ENCODE data around the gene DGKZ.
"Not testable (repeated sequence)": the region's sequence is repeated elsewhere in the genome, so short reads cannot be mapped to it uniquely, and the experiment has no call there.

DGKZ gene, protein sequence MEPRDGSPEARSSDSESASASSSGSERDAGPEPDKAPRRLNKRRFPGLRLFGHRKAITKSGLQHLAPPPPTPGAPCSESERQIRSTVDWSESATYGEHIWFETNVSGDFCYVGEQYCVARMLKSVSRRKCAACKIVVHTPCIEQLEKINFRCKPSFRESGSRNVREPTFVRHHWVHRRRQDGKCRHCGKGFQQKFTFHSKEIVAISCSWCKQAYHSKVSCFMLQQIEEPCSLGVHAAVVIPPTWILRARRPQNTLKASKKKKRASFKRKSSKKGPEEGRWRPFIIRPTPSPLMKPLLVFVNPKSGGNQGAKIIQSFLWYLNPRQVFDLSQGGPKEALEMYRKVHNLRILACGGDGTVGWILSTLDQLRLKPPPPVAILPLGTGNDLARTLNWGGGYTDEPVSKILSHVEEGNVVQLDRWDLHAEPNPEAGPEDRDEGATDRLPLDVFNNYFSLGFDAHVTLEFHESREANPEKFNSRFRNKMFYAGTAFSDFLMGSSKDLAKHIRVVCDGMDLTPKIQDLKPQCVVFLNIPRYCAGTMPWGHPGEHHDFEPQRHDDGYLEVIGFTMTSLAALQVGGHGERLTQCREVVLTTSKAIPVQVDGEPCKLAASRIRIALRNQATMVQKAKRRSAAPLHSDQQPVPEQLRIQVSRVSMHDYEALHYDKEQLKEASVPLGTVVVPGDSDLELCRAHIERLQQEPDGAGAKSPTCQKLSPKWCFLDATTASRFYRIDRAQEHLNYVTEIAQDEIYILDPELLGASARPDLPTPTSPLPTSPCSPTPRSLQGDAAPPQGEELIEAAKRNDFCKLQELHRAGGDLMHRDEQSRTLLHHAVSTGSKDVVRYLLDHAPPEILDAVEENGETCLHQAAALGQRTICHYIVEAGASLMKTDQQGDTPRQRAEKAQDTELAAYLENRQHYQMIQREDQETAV

DNA sequence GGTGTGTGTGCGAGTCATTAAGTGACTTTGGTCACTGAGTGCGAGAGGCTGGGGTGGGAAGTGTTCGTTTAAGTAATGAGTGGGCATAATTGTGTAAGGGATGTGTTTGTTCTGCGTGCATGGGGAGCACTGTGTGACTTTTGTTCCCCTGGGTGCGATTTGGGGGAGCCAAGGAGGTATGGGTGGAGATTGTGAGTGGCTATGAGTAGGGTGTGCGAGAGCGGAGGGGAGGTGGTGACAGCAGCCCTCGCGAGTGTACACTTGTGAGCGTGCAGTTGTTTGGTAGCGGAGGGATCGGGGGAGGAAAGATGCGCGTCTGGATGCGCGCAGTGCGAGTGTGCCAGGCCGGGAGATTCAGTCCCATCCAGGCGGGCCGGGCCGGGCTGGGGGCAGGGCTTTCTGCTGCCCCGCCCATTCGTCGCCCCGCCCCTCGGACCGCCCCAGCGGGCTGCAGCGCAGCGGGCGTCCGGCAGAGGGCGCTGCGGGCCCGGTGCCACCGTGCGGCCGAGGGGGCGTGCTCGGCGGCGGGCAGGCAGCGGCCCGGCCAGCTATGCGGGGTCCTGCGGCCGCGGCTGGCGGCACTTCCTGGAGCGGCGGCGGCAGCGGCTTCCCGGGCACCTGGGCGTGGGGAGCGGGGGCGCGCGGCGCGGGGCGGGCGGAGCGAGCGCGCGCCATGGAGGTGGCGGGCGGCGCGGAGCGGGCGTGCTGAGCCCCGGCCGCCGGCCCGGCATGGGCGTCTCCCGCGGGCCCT is at the start of gene DGKZ:
Gene DGKZ (plus strand): TSS at position 578 of the 751 bp plus-strand sequence. CDS start 197 bp downstream, outside the sequence.
- H3K27ac ChIP-seq (ENCODE audit: low read depth, low read length): no peak within 1 kb of the TSS
- H3K9ac ChIP-seq (ENCODE audit: low read length): peak within 1 kb of the TSS; percentile 67

DNA sequence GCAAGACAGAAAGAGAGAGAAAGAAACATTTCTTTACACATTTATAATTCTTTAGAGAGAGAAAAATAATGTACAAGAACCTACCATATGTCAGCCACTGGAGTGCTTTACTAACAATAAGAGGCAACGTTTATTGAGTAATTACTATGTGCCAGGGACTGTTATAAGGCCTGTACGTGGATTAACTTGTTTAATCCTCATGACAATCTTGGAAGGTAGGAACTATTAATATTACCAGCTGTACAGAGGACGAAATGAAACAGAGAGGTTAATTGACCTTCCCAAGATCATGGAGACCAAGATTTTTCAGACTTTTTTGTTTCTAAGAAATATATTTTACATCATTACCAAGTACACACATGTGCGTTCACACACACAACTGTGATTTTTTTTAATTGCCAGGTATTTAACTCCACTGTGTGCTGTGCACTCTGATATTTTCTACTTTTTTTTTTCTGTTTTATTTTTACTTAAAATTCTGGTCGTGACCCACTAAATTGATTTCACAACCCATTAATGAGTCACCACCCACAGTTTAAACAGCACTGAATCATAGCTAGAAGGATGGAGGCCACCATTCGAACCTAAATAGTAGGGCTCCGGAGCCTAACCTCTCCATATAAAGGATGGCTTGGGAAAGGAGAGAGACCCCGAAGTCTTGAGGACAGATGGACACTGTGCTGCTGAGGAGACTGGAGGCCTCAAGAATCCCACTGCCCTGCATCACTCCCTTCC is 48.4 kb upstream of the DGKZ start:
- Histone ChIP-seq H3K4me3 (ENCODE audit: low read length) (no peak overlapping the region), H3K4me1 (ENCODE audit: control insufficient read depth, insufficient read depth, low read length) (peaks cover 3% of the 10 kb centered on the region), H3K27me3 (ENCODE audit: control insufficient read depth, insufficient read depth, low read length) (peaks cover 1% of the 10 kb centered on the region), H3K9ac (ENCODE audit: low read length) (no peak overlapping the region), H3K27ac (ENCODE audit: low read depth, low read length) (no peak overlapping the region), H3K36me3 (ENCODE audit: control insufficient read depth, insufficient read depth, low read length) (no peaks in the 10 kb centered on the region)

More for the DNA sequence above, at the start of gene DGKZ:
- Histone ChIP-seq H3K27me3 (ENCODE audit: control insufficient read depth, insufficient read depth, low read length) (no peaks in the 10 kb centered on the region), H3K4me1 (ENCODE audit: control insufficient read depth, insufficient read depth, low read length) (peaks cover 5% of the 10 kb centered on the region), H3K4me3 (ENCODE audit: low read length) (peak within 1 kb of the TSS; percentile 87), H3K36me3 (ENCODE audit: control insufficient read depth, insufficient read depth, low read length) (no peaks in the 10 kb centered on the region)

DNA sequence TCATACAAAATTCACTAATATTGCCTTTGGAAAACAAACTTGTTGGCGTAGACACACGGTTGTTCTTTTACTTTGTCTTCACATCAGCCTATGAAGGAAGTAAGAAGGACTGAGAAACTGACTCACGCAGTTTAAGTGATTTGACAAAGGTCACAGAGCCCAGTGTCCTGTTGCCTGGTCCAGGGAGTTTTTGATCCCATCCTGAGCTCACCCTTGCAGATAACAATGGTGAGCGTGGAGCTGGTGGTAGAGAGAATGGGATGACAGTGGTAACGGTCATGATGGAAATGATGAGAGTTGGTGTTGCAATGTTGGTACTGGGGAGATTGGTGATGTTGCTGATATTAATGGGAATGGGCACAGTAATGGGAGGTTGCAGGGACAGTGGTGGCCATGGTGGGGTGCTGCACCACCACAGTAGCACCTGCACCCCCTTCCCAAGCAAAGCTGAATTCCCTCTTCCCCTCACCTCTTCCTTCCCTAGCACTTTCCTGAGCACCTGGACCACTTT is 47.8 kb upstream of the DGKZ start:
- no peak overlapping the region for H3K27ac ChIP-seq (ENCODE audit: low read depth, low read length)

DNA sequence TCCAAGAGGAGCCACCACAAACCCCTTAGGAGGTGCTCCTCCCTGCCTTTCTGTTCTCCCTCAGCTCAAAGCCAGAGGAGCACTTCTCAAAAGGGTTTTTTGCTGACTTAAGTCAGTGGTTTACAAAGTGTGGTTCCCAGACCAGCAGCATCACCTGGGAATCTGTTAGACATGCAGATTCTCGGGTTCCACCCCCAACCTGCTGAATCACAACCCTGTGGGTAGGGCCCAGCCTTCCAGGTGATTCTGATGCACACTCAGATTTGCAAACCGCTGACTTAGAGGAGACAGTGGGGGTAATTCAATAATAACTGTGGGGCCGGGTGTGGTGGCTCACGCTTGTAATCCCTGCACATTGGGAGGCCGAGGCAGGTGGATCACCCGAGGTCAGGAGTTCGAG is 47.0 kb upstream of the DGKZ start:
- Histone ChIP-seq H3K27ac (ENCODE audit: low read depth, low read length) (no peak overlapping the region), H3K4me3 (ENCODE audit: low read length) (no peak overlapping the region), H3K27me3 (ENCODE audit: control insufficient read depth, insufficient read depth, low read length) (no peaks in the 10 kb centered on the region), H3K4me1 (ENCODE audit: control insufficient read depth, insufficient read depth, low read length) (peaks cover 3% of the 10 kb centered on the region), H3K36me3 (ENCODE audit: control insufficient read depth, insufficient read depth, low read length) (no peaks in the 10 kb centered on the region), H3K9ac (ENCODE audit: low read length) (no peak overlapping the region)

More for the DNA sequence above, 47.8 kb upstream of the DGKZ start:
- no peak overlapping the region for H3K9ac ChIP-seq (ENCODE audit: low read length)
- no peaks in the 10 kb centered on the region for H3K27me3 ChIP-seq (ENCODE audit: control insufficient read depth, insufficient read depth, low read length)
- no peak overlapping the region for H3K4me3 ChIP-seq (ENCODE audit: low read length)
- H3K36me3 ChIP-seq (ENCODE audit: control insufficient read depth, insufficient read depth, low read length): no peaks in the 10 kb centered on the region
- peaks cover 3% of the 10 kb centered on the region for H3K4me1 ChIP-seq (ENCODE audit: control insufficient read depth, insufficient read depth, low read length)

DNA sequence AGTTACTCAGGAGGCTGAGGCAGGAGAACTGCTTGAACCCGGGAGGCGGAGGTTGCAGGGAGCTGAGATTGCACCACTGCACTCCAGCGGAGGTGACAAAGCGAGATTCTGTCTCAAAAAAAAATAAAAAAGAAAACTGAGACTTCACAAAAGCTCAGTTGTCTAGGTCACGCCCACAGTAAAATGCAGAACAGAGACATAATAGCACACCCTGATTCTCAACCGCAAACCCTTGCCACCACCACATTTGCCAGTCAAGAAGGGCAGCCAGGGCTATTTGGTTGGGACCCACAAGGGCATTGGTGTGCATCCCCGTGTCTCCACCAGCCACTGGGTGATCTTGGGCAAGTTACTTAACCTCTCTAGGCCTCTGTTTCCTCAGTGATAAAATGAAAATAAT is 44.4 kb upstream of the DGKZ start:
- Histone ChIP-seq H3K4me3 (ENCODE audit: low read length) (no peak overlapping the region), H3K27ac (ENCODE audit: low read depth, low read length) (no peak overlapping the region)

DNA sequence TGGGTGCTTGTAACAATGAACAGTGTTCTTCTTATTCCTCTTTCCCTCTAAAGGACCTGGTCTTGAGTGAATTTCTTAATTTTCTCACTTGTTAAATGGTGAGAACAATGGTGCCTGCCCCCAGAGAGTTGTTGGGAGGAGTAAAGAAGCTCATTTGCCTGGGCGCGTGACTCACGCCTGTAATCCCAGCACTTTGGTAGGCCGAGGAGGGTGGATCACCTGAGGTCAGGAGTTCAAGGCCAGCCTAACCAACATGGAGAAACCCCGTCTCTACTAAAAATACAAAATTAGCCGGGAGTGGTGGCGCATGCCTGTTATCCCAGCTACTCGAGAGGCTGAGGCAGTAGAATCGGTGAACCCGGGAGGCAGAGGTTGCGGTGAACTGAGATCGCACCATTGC is 43.2 kb upstream of the DGKZ start:
- H3K4me1 ChIP-seq (ENCODE audit: control insufficient read depth, insufficient read depth, low read length); H3K9ac ChIP-seq (ENCODE audit: low read length); H3K36me3 ChIP-seq (ENCODE audit: control insufficient read depth, insufficient read depth, low read length); H3K27ac ChIP-seq (ENCODE audit: low read depth, low read length); H3K4me3 ChIP-seq (ENCODE audit: low read length); H3K27me3 ChIP-seq (ENCODE audit: control insufficient read depth, insufficient read depth, low read length): not testable (repeated sequence)

More for the DNA sequence above, 44.4 kb upstream of the DGKZ start:
- Histone ChIP-seq H3K9ac (ENCODE audit: low read length) (no peak overlapping the region), H3K27me3 (ENCODE audit: control insufficient read depth, insufficient read depth, low read length) (no peaks in the 10 kb centered on the region), H3K4me1 (ENCODE audit: control insufficient read depth, insufficient read depth, low read length) (no peaks in the 10 kb centered on the region), H3K36me3 (ENCODE audit: control insufficient read depth, insufficient read depth, low read length) (no peaks in the 10 kb centered on the region)

DNA sequence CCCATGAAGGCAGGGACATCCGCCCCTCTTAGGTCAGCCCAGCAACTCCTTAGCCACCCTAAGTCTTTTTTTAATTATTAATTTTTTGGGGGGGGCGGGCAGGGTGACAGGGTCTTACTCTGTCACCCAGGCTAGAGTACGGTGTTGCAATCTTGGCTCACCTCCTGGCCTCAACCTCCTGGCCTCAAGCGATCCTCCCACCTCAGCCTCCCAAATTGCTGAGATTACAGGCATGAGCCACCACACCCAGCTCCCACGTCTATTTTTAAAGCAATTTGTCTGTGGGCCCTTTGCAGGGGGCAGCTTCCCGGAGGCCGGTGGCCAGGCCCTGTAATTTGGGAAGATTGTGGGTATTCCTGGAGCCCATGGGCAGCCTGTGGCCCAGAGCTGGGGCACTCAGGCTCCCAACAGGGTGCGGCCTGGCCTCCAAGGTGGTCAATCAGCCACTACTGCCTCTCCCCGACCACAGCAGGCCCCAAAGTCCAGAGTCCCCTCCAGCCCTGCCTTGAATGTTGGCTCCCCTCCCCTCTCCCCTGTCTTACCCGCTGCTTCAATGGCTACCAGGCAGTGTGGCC is 42.6 kb upstream of the DGKZ start:
- H3K27me3 ChIP-seq (ENCODE audit: control insufficient read depth, insufficient read depth, low read length): no peaks in the 10 kb centered on the region
- H3K27ac ChIP-seq (ENCODE audit: low read depth, low read length): no peak overlapping the region
- no peak overlapping the region for H3K4me3 ChIP-seq (ENCODE audit: low read length)
- peaks cover 3% of the 10 kb centered on the region for H3K4me1 ChIP-seq (ENCODE audit: control insufficient read depth, insufficient read depth, low read length)
- H3K36me3 ChIP-seq (ENCODE audit: control insufficient read depth, insufficient read depth, low read length): peaks cover 1% of the 10 kb centered on the region
- H3K9ac ChIP-seq (ENCODE audit: low read length): no peak overlapping the region

DNA sequence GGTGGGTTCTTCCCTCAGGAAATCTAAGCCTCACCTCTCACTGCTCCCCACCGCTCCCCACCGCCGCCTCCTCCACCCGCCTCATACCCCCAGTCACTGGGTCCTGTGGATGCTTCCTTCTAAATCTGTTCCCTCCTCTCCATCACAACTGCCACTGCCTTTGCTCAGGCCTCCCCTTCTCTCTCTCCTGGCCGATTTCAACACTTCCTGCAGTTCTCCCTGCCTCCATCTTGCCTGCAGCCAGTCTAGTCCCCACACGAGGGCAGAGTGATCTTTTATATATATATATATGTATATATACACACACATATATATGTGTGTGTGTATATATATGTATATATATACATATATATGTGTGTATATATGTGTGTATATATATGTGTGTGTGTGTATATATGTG is 42.0 kb upstream of the DGKZ start:
- Histone ChIP-seq H3K27me3 (ENCODE audit: control insufficient read depth, insufficient read depth, low read length) (no peaks in the 10 kb centered on the region), H3K9ac (ENCODE audit: low read length) (no peak overlapping the region), H3K4me3 (ENCODE audit: low read length) (no peak overlapping the region), H3K27ac (ENCODE audit: low read depth, low read length) (no peak overlapping the region), H3K36me3 (ENCODE audit: control insufficient read depth, insufficient read depth, low read length) (peaks cover 5% of the 10 kb centered on the region), H3K4me1 (ENCODE audit: control insufficient read depth, insufficient read depth, low read length) (peaks cover 3% of the 10 kb centered on the region)

DNA sequence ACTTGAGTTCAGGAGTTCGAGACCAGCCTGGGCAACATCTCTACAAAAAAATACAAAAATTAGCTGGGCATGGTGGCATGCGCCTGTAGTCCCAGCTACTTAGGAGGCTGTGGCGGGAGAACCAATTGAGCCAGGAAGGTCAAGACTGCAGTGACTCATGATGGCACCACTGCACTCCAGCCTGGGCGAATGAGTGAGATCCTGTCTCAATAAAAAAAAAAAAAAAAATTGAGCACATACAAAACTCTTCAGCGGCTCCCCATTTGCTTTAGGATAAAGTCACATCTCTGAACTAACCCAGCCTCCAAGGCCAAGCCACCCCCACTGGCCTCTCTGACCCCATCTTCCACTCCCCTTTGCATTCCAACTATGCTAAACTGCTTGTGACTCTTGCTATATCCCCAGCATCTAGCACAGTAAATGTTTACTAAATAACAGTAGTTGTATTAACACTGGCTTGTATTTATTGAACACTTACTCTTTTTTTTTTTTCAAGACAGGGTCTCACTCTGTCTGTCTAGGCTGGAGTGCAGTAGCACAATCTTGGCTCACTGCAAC is 40.9 kb upstream of the DGKZ start:
- Histone ChIP-seq H3K27me3 (ENCODE audit: control insufficient read depth, insufficient read depth, low read length) (no peaks in the 10 kb centered on the region), H3K4me3 (ENCODE audit: low read length) (no peak overlapping the region), H3K4me1 (ENCODE audit: control insufficient read depth, insufficient read depth, low read length) (peaks cover 3% of the 10 kb centered on the region), H3K36me3 (ENCODE audit: control insufficient read depth, insufficient read depth, low read length) (peaks cover 5% of the 10 kb centered on the region), H3K27ac (ENCODE audit: low read depth, low read length) (no peak overlapping the region), H3K9ac (ENCODE audit: low read length) (no peak overlapping the region)

DNA sequence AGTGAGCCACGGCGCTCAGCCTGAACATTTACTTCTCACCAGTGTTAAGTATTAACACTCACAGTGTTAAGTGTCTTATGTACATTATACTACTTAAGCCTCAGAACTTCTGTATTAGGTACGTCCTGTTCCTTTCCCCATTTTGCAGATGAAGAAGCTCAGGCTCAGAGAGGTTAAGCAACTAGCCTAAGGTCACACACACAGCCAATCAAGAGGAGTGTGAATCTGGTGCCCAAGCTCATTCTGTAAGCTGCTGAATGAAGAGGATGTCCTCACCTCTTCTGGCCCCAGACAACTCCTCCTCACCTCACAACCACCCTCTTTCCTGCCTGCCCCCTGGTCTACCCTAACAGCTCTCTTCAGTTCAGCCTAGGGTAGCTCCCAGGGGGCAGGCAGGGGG is 39.9 kb upstream of the DGKZ start:
- Histone ChIP-seq H3K36me3 (ENCODE audit: control insufficient read depth, insufficient read depth, low read length) (peaks cover 5% of the 10 kb centered on the region), H3K27ac (ENCODE audit: low read depth, low read length) (no peak overlapping the region), H3K27me3 (ENCODE audit: control insufficient read depth, insufficient read depth, low read length) (no peaks in the 10 kb centered on the region), H3K4me3 (ENCODE audit: low read length) (no peak overlapping the region), H3K9ac (ENCODE audit: low read length) (no peak overlapping the region), H3K4me1 (ENCODE audit: control insufficient read depth, insufficient read depth, low read length) (peaks cover 3% of the 10 kb centered on the region)

DNA sequence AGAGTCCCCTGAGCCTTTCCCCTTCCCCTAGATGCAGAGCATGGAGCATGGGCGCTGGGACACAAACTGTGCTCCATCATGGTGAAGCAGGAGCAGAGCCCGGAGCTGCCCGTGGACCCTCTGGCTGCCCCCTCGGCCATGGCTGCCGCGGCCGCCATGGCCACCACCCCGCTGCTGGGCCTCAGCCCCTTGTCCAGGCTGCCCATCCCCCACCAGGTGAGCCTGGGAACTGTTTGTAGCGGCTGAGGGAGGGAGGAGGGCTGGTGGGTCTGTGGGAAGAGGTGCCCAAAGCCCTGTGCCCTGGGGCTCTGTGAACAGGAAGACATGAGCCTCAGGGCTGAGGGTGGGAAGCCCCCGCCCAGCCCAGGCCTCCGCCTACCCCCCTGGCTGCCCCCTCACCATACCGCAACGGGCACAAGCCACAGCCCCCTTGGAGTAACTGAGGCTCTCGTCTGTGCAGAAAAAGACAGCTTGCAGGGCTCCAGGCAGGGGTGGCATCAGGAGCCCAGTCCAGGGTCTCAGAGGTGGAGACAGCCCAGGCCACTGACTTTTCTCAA is 39.4 kb upstream of the DGKZ start:
- Histone ChIP-seq H3K4me3 (ENCODE audit: low read length) (no peak overlapping the region), H3K27me3 (ENCODE audit: control insufficient read depth, insufficient read depth, low read length) (no peaks in the 10 kb centered on the region), H3K4me1 (ENCODE audit: control insufficient read depth, insufficient read depth, low read length) (peaks cover 3% of the 10 kb centered on the region)

More for the DNA sequence above, 39.4 kb upstream of the DGKZ start:
- peaks cover 5% of the 10 kb centered on the region for H3K36me3 ChIP-seq (ENCODE audit: control insufficient read depth, insufficient read depth, low read length)
- H3K9ac ChIP-seq (ENCODE audit: low read length): no peak overlapping the region
- H3K27ac ChIP-seq (ENCODE audit: low read depth, low read length): no peak overlapping the region
